Astrocyte of the spinal cord (primary cell): Measurements from ENCODE around the gene FOCAD.

Experiments
- DNase-seq: peaks from one replicate; pipeline ENCODE4 v3.0.0; 2011; ENCODE audit warnings: low read depth, low spot score
- H3K4me3 ChIP-seq: 2 replicates; pipeline ENCODE4 v1.5.1; 2011; ENCODE audit warnings: low read depth, mild to moderate bottlenecking, low read length, moderate library complexity
- in situ Hi-C: cut with HindIII; loops from 2 replicates; pipeline ENCODE4 v1.10.0; 2017; ENCODE audit warnings: low sequenced_read_pairs
- TF ChIP-seq, protein P1 (sequence below): IDR thresholded peaks from 2 replicates; pipeline ENCODE4 v1.5.1; 2012; ENCODE audit warnings: low read depth, mild to moderate bottlenecking, low read length, inconsistent platforms

Gene FOCAD

DNA sequence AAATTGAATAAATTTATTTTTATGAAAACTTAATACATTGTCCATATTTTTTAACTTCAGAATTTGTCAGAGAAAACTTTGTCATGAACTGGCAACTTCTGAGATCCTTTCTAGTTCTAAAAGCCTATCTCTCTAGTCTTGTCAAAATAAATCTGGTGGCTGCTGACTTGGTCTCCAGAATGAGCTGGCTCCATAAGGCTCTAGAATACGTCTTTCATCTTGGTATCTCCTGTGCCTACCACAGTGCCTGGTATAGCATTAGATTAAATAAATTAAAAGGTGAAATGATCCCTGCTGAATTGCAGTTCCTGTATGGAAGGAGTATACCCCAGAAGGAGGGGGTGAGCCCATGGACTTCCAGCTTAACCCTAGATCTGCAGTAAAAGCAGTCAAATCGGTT, 2.6 kb upstream of the FOCAD start:
- TF ChIP-seq, protein P1, sequence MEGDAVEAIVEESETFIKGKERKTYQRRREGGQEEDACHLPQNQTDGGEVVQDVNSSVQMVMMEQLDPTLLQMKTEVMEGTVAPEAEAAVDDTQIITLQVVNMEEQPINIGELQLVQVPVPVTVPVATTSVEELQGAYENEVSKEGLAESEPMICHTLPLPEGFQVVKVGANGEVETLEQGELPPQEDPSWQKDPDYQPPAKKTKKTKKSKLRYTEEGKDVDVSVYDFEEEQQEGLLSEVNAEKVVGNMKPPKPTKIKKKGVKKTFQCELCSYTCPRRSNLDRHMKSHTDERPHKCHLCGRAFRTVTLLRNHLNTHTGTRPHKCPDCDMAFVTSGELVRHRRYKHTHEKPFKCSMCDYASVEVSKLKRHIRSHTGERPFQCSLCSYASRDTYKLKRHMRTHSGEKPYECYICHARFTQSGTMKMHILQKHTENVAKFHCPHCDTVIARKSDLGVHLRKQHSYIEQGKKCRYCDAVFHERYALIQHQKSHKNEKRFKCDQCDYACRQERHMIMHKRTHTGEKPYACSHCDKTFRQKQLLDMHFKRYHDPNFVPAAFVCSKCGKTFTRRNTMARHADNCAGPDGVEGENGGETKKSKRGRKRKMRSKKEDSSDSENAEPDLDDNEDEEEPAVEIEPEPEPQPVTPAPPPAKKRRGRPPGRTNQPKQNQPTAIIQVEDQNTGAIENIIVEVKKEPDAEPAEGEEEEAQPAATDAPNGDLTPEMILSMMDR = no peak
- no peak for DNase-seq
- in situ Hi-C loops = no loop called here
- no peak overlapping the region for H3K4me3 ChIP-seq

GRCh38 chr9:20683351-20684034, 566 bp upstream of the FOCAD start:
- TF ChIP-seq, protein P1 = no peak
- DNase-seq = peak; percentile 63
- in situ Hi-C loops = no loop called here
- peak overlapping the region; percentile 70 for H3K4me3 ChIP-seq

- in situ Hi-C loops = no loop called here
- DNase-seq = peak; percentile 75
- H3K4me3 ChIP-seq = peak overlapping the region; percentile 69
- TF ChIP-seq, protein P1 = no peak
Observed at GRCh38 chr9:20684875-20685696, 1.0 kb downstream of the FOCAD start.

DNA sequence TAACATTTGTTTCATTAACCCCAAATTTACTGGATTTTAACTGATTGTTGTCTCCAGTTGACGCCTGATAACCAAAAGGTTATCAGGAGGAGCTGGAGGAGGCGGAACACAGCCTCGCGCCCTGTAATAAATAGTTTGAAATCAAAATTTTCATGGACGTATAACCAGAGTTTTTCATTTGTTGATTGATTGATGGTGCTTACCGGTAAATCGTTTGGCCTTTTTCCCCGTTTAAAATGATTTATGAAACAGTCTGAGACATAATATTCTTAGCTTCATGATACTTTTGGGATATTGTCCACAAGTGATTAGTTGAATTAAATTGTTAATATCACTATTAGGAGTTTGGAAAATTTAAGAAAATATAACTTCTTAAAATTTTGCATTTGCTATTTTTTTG, 1.7 kb downstream of the FOCAD start:
- in situ Hi-C loops = no loop called here
- DNase-seq = no peak
- TF ChIP-seq, protein P1 = no peak
- H3K4me3 ChIP-seq = no peak overlapping the region

DNA sequence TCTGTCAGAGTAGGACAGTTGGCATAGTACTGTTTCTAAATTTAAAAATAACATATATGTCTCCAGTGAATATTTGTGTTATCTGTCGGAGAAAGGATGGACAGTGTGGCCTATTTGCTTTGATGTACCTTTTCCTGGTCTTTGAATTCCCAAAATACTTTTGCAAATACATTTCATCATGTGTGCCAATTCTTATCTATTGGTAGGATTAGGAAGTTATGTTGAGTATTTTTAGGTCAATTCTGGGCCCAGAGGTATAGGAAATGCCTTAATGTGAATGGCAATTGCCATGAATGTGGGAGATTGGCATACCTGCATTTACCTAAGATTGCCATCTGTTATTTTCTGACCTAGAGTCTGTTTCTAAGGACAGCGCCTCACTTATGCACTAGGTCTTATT, 5.8 kb downstream of the FOCAD start:
- in situ Hi-C loops = no loop called here
- DNase-seq = no peak
- H3K4me3 ChIP-seq = no peak overlapping the region
- TF ChIP-seq, protein P1 = no peak

DNA sequence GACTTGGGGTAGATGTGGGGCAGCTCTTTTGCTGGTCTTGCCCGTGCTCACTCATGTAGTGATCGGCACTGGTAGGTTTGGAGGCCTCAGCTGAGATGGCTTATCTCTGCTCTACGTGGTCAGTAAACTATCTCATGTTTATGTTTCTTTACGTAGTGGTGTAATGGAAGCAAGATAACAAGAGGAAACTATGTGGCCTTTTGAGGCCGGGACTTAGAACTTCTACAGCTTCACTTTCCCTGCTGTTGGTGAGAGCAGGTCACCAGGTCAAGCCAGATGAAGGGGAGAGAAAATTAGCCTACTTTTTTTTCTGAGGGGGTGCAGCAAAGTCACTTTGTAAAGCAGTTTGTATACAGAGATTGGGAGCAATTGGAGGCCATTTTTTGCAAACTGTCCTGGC, 8.5 kb downstream of the FOCAD start:
- no peak for DNase-seq
- H3K4me3 ChIP-seq = no peak overlapping the region
- in situ Hi-C loops = no loop called here
- TF ChIP-seq, protein P1 = no peak
